GM13977 (cell line): Measurements from ENCODE around the gene DLG2.

Source experiments
- DNase-seq: peaks from one replicate; pipeline ENCODE4 v3.0.0; 2012; ENCODE audit warnings: low spot score
- CTCF ChIP-seq: IDR thresholded peaks from 2 replicates; pipeline ENCODE4 v1.5.1; 2012; ENCODE audit warnings: mild to moderate bottlenecking, control low read depth; ENCODE audit not compliant: insufficient read depth; ENCODE audit errors: extremely low read depth, missing control alignments
- in situ Hi-C: fragments of 300-500 bp; cut with MboI; formaldehyde crosslinking; loops from one replicate; pipeline ENCODE4 v1.12.0; 2022; ENCODE audit warnings: low sequenced_read_pairs, low pct_unique_long_range_greater_than_20kb, mixed read lengths, inconsistent platforms; ENCODE audit not compliant: unreplicated experiment

Gene DLG2

GRCh38 chr11:85089654-85090053 is 537.5 kb downstream of the DLG2 start:
- in situ Hi-C loops, result no loop called here
- no peak for TF ChIP-seq CTCF
- no peak for DNase-seq

GRCh38 chr11:85088286-85088685 is 538.9 kb downstream of the DLG2 start:
- no peak for DNase-seq
- TF ChIP-seq CTCF, result no peak
- in situ Hi-C loops, result no loop called here

- in situ Hi-C loops, result no loop called here
- no peak for DNase-seq
- TF ChIP-seq CTCF, result no peak
Measured at GRCh38 chr11:85086504-85087284, 540.5 kb downstream of the DLG2 start.

- in situ Hi-C loops, result no loop called here
- DNase-seq, result no peak
- TF ChIP-seq CTCF, result no peak
Measured at GRCh38 chr11:85076535-85077330, 550.4 kb downstream of the DLG2 start.

- in situ Hi-C loops, result no loop called here
- peak; percentile 7 for DNase-seq
- TF ChIP-seq CTCF, result no peak
Measured at GRCh38 chr11:85062659-85063058, 564.5 kb downstream of the DLG2 start.

- in situ Hi-C loops, result no loop called here
- TF ChIP-seq CTCF, result no peak
- DNase-seq, result no peak
Measured at GRCh38 chr11:85052636-85053035, 574.5 kb downstream of the DLG2 start.
